KG1 (cell line): Measurements from ENCODE around the gene PTTG1IP2.
"Not testable (repeated sequence)": the region's sequence is repeated elsewhere in the genome, so short reads cannot be mapped to it uniquely, and the experiment has no call there.

ENCODE experiments used
- DNase-seq: peaks from one replicate; lab custom pipeline; 2025; lab: John Stamatoyannopoulos, UW

PTTG1IP2 gene

DNA sequence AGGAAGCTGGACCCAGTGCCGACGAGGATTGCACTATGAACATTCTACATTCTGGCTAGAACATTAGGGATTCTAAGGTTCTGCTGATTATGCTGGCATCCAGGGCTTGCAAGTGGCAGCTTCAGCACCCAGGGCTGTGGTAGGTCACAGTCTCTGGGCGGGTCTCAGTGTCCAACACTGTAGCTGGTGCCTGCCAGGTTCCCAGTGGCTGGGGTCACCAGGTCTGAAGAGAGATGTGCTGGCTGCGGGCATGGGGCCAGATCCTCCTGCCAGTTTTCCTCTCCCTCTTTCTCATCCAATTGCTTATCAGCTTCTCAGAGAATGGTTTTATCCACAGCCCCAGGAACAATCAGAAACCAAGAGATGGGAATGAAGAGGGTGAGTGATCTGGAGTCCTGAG lies at the start of gene PTTG1IP2:
TSS of gene PTTG1IP2 (plus strand) at position 86 of the 400 bp plus-strand sequence. CDS start at position 234, 148 bp downstream.
- no peak for DNase-seq

- no peak for DNase-seq
These were observed 47.8 kb upstream of the PTTG1IP2 start for GRCh38 chr7:90421651-90422050.

DNA sequence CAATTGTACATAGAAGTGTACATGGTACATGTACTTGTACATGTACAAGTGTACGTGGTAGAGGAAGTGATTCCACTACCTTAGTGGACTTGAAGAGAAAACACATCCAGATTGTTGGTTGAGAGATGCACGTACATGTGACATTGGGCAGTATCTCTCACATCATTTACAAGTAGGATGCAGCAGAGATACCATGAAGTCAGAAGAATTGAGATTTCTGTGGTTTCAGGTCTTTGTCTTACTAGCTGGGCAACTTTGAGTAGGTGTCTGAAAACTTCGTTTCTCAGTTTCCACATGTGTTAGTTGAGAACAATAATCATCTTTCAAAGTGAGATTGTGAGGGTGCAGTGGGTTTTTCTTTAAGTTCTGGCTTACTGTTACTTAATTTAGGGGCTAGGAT lies 44.7 kb upstream of the PTTG1IP2 start:
- DNase-seq, result no peak

GRCh38 chr7:90425376-90425775 lies 44.1 kb upstream of the PTTG1IP2 start:
- DNase-seq, result no peak

DNA sequence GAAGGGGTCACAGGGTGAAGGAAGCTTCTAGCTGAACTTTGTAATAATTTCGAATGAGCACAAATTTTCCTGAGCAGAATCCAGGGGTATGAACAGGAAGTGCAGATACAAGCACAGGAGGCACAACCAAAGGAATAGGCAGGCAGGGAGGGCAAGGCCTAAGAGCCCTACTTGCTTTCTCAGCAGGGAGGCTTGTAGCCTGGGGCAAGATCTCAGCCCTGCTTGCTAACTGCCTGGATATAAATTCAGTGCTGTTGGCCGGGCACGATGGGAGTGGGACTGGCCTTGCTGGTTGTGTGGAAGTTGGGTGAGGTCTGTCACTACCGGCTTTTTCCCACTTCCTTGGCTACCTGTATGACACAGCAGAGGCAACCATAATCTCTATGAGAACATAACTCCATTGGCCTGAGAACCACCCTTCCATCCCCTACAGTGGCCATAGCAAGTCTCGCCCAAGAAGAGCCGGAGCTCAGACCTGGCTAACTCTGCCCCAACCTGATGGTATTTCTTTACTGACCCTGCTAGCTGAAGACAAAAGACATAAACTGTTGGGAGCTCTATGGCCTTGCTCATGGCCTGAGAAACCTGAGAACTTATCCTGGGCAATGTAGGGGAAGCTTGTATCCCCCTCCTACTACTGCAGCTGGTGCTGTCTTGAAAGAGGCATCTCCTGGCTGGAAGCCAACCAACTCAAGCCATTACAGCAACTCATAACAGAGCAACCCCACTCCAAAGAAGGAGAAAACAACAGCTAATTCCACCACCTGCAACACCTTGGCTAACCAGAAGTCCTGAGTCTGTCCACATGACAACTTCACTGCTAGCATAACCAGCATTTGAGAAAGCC lies 38.6 kb upstream of the PTTG1IP2 start:
- DNase-seq, result no peak

- no peak for DNase-seq
These were observed 36.7 kb upstream of the PTTG1IP2 start for GRCh38 chr7:90432752-90433151.

- DNase-seq, result no peak
These were observed 36.2 kb upstream of the PTTG1IP2 start for GRCh38 chr7:90433221-90433620.

GRCh38 chr7:90445633-90446032 lies 23.8 kb upstream of the PTTG1IP2 start:
- no peak for DNase-seq

DNA sequence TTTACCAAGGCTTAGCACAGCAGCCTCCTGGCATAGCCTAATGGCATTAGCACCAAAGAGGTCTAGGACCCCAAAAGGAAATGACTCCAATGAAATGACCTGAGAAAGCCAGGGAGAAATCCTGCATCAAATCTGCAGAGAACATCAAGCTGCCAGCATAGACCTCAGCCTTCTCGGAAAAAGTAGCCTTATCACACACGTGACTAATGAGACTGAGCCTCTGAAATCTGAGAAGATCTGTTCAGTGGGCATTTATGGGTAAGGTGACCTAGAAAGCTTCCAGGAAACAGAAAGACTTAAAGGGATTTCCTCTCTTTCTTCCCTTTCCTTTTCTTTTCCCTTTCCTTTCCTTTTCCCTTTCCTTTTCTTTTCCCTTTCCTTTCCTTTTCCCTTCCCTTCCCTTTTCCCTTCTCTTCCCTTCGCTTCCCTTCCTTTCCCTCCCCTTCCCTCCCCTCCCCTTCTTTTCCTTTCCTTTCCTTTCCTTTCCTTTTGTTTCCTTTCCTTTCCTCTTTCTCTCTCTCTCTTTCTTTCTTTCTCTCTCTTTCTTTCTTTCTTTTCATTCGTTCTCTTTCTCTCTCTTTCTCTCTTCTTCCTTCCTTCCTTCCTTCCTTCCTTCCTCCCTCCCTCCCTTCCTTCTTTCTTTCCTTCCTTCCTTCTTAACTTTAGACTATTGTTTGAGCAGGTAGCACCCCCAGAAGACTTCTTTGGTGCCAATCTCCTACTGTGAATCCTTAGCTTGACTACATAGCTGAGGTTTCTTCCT lies 23.1 kb upstream of the PTTG1IP2 start:
- no peak for DNase-seq

DNA sequence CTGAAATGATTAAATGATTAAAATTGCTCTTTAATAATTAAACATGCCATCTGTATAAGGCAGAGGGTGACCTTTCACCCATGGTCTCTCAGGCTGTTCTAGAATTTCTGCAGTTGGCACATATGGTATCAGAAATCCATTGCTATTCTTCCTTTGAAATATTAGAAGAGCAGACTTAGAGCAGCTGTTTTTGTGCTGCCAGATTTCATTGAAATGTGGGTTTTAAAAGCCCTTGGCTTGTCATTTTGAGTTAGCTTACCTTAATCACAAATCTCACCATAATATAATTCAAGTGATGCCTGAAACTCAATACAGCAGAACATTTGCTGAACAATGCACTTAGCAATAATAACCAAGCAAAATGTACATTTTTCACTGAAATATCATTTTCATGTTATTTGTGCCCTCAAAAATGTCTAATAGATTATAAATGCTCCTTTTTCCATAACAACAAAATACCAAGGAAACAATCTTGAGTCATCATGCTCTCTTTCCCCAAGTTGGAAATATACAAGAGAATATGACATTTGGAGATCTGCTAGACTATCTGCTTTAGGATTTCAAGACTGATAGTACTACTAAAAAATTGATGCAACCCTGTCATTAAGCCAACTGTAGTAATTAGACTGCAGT lies 16.1 kb upstream of the PTTG1IP2 start:
- no peak for DNase-seq

DNA sequence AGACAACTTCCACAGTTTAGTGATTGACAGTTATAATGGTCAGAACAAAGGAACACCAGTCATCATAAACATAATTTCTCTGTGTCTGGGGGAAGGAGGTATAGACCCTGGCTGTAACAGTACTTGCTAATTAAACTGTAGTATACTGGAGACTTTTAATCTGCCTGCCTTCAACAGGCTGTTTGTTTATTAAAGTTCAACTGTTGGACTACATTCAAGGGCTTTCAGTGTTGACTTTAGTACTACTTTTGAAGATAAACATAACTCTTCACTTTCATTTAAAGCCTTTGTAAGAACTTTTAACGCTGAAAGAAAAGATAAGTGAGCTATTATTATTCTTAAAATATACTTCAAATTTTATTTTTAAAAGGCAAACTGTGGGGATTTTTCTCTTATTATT lies 15.5 kb upstream of the PTTG1IP2 start:
- DNase-seq, result no peak

DNA sequence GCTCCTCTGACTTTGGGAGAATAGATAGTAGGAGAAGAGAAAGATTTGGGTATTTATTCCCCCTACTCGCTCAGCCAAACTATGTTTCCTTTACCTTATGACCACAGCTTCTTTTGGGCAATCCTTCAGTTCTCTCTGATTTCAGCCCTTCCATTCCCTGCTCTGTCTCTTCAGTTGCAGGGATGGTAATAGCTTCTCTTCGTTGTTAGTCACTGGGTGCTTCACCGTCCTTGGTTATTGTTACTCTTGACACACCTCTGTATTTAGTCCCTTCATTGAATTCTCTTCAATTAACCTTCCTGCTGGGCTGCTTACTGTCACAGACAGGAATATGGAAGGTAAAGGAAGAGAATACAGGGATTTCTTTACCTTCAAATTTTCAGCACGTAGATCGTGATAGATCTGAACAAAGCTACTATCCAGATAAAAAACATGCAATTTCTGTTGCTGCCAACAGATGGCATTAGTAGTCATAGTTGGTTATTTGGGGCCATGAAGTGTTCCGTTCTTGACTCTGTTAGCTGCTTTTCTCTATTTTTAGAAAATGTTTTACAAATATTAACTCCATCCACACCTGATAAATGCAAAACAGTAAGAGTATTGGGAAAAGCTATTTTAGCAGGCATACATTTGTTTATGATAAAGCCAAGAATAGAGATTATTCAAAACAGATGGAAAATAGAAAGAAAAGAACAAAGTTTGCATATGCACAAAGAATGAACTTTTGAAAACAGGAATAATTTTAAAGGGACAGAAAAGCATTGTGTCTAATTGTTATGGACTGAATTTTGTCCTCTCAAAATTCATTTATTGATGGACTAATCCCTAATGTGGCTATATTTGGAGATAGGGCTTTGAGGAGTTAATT lies 14.0 kb upstream of the PTTG1IP2 start:
- DNase-seq, result peak; percentile 24

DNA sequence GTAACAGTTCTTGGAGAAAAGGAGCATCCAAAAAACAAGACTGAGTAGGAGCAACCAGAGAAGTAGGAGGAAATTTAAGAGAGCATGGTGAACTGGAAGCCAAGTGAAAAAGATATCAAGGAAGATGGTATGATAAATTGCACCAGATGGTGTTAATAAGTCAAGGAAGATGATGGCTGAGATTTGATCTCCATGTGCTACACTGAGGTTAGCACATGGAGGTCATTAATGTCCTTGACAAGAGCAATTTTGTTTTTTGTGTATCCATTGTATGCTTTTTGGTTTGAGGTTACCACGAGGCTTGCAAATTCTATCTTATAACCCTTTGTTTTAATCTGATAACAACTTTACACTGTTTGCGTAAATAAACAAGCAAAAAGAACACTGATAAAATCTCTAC lies 11.3 kb upstream of the PTTG1IP2 start:
- no peak for DNase-seq

DNA sequence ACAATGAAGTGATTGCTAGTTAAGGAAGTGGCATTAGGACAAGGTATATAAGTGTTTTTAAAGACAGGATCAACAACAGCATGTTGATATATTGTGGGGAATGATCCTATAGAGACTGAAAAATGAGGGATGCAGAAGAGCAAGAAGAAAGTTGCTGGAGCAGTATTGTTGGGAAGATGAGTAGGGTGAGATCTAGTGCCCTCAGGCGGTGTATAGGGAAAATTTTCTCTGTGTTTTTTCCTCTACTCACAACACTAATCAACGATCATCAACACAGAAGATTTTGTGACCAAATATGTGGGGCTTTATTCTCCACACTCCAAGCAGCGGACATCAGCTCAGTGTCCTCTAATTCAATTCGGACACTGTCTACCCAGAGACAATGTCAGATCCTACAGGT lies 9.6 kb upstream of the PTTG1IP2 start:
- DNase-seq, result no peak

- DNase-seq, result no peak
These were observed 8.2 kb upstream of the PTTG1IP2 start for GRCh38 chr7:90461219-90461618.

- DNase-seq, result not testable (repeated sequence)
These were observed 6.2 kb upstream of the PTTG1IP2 start for GRCh38 chr7:90463151-90463628.

- no peak for DNase-seq
These were observed 3.6 kb upstream of the PTTG1IP2 start for GRCh38 chr7:90465816-90466215.

DNA sequence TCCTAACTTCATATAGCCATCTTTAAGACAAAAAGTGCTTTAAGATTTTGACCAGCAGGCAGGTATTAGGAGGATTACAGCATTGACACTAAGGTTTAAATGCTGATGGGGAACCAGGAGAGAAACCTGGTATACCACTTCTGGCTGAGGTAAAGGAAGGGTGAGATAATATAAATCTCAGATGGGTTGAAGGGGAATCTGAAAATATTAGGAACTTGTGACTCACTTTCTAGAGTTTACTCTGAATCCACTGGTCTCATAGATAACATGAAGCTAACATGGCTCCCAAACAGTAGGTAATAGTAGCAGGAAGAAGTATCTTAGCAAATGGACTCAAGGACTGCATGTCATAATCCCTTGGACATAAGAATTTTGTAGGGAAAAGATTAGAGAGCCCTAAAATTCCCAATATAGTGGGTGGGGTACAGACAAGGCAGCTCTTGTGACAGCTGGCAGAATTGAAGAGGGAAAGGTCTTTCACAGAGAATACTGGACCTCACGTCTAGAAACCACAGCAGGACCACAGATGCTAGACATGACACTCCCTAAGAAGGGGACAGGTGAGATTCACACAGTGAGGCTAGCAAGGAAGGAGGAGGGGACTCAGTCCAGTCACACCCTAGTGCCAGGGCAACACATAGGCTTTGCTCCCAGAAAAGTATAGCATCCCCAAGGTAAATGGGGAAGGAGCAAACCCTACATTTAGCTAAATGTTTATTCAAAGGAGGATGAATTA lies 3.5 kb downstream of the PTTG1IP2 start:
- DNase-seq, result no peak

- no peak for DNase-seq
These were observed 4.4 kb downstream of the PTTG1IP2 start for GRCh38 chr7:90473814-90474213.

DNA sequence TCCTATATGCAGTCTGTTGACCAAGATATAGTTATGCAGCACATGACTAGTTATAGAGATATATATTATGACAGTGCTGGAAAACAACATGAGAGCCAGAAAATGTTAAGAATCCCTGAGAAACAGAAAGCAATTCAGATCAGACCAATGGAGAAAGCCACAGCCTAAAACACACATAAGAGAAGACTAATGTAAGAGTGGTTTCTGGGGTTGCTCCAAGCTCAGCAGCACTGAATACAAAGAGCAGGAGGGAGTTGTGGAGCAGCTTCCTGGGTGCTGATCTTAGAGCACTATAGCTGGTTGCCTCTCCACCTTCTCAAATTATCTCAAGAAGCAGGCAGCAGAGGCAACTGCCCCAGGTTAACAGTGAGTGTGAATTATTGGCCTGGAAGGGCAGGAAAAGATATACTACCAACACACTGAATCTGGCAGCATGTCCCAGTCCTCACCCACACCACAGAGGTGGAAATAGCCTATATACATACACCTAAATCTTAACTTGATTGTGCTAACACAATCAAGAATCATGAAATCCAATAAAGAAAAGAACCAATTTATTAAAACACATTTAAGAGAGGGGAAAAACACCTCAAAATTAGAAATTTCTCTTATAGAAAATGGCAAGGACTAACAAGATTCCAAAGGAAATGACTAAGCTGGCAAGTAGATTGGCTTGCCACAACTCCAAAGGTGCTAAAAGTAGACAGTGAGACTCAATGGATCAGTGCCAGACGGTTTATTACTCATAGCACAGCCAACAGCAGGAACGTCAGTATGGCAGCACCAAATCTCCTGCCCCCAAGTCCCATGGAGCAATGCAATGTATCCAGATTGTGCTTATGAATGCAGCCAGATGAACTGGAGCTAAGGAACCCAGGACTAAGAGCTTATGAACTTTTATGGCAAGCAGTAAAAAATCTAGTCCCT lies 5.1 kb downstream of the PTTG1IP2 start:
- DNase-seq, result no peak
